Lower leg skin (tissue), 3 donors: Measurements from ENCODE around the gene DLG5.

Experiments used
- CTCF ChIP-seq, 3 donors: fragments of 450-650 bp; IDR thresholded peaks; one replicate each; pipeline ENCODE4 v1.5.1; 2016; ENCODE audit warnings: antibody characterized with exemption in 3 of 3, mild to moderate bottlenecking in 3 of 3, moderate library complexity in 2 of 3
- POLR2A ChIP-seq, 2 donors: fragments of 450-650 bp; IDR thresholded peaks; one replicate each; pipeline ENCODE4 v1.6.1; 2016 to 2017; ENCODE audit warnings: antibody characterized with exemption in 2 of 2, mild to moderate bottlenecking in 1 of 2, moderate library complexity in 1 of 2

- TF ChIP-seq CTCF (IDR thresholded peaks at IDR 0.05) (no peak), POLR2A (IDR thresholded peaks at IDR 0.05) (no peak)
These were observed 19.1 kb downstream of the DLG5 start for GRCh38 chr10:77907462-77907861.
